GM12892 (cell line): ENCODE results near the gene CECR2.

Experiments used
- POLR2A ChIP-seq: IDR thresholded peaks from 2 replicates; pipeline ENCODE4 v1.6.1; 2011; ENCODE audit warnings: low read depth, low read length, control low read depth
- POLR2AphosphoS5 ChIP-seq: IDR thresholded peaks from 2 replicates; pipeline ENCODE4 v1.6.1; 2011; ENCODE audit warnings: low read depth, low read length, control low read depth

DNA sequence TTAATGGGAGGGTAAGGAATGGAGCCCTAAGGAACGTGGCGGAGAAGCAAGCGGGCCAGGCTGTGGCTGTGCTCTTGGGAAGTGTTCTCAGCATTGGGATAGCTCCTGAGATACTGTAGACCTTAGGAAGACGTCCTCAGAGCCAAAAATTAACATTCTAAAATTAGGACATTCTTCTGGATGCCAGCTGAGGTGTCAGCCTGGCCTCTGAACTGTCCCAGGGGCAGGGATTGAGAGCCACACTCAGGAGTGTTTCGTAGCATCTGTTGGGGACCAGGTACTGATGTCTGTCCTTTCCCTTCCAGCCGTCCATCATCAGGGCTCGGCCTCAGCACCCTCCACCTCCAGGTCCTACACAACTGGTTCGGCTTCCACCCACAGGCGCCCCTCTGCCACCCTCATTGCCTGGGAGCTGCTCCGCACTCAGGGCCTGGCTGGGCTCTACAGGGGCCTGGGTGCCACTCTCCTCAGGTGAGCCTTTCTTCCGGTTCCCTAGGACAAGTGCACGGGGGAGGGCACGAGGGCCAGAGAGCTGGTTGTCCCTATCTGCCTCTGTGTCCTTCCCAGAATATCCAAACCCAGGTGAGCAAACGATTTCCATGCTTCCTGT lies 217.7 kb downstream of the CECR2 start:
- no peak for TF ChIP-seq POLR2A
- TF ChIP-seq POLR2AphosphoS5, result no peak
